Calu3 (cell line): Measurements from ENCODE around the gene PDE3B. TPM values are rescaled to one million over a fixed set of nuclear protein-coding genes. Genes with fewer than 3 reads are reported as not detected.
"Not testable (repeated sequence)": the region's sequence is repeated elsewhere in the genome, so short reads cannot be mapped to it uniquely, and the experiment has no call there.

Source experiments
- Bru-seq: library from RNA; stranded (reverse); fragments of 400-500 nt; gene quantifications from one replicate; lab custom pipeline; 2021; lab: Mats Ljungman, UMichigan
- BruChase-seq, 2 experiments: library from RNA; stranded (reverse); fragments of 400-500 nt; gene quantifications; one replicate each; lab custom pipeline; 2021; lab: Mats Ljungman, UMichigan
- BruUV-seq: library from RNA; stranded (reverse); fragments of 400-500 nt; replicated peaks from 2 replicates; lab custom pipeline; 2021; lab: Mats Ljungman, UMichigan
- CTCF ChIA-PET: fragments of 300-600 bp; sonication (Branson Sonifier 250); formaldehyde crosslinking; loops from one replicate; lab custom pipeline; 2022; ENCODE audit warnings: antibody characterized with exemption; lab: Charles Lee
- DNase-seq: peaks from one replicate; pipeline ENCODE4 v3.0.0; 2022
- H3K27ac Mint-ChIP-seq: one replicate; pipeline ENCODE4 v1.8.0; 2022; ENCODE audit warnings: mixed read lengths; ENCODE audit not compliant: unreplicated experiment
- H3K27me3 Mint-ChIP-seq: one replicate; pipeline ENCODE4 v1.8.0; 2022; ENCODE audit warnings: mixed read lengths; ENCODE audit not compliant: unreplicated experiment
- H3K36me3 Mint-ChIP-seq: one replicate; pipeline ENCODE4 v1.8.0; 2022; ENCODE audit warnings: mild to moderate bottlenecking, moderate library complexity, mixed read lengths; ENCODE audit not compliant: insufficient read depth, unreplicated experiment
- H3K4me1 Mint-ChIP-seq: one replicate; pipeline ENCODE4 v1.8.0; 2022; ENCODE audit warnings: mild to moderate bottlenecking, low read depth, mixed read lengths; ENCODE audit not compliant: unreplicated experiment
- H3K4me3 Mint-ChIP-seq: one replicate; pipeline ENCODE4 v1.8.0; 2022; ENCODE audit warnings: mild to moderate bottlenecking, low read depth, moderate library complexity, mixed read lengths; ENCODE audit not compliant: unreplicated experiment
- H3K9me3 Mint-ChIP-seq: one replicate; pipeline ENCODE4 v1.8.0; 2022; ENCODE audit warnings: low read depth, mixed read lengths; ENCODE audit not compliant: unreplicated experiment
- CTCF ChIP-seq: fragments of 200-600 bp; IDR thresholded peaks from one replicate; pipeline ENCODE4 v1.8.0; 2022; ENCODE audit warnings: antibody characterized with exemption; ENCODE audit not compliant: unreplicated experiment
- intact Hi-C: fragments of 100-400 bp; cut with micrococcal nuclease; formaldehyde crosslinking; loops from one replicate; pipeline ENCODE4 v1.10.0; 2022; ENCODE audit not compliant: unreplicated experiment
- long read RNA-seq: library from polyadenylated mRNA; stranded (forward); transcript quantifications from one replicate; pipeline ENCODE4 v2.0.0, GENCODE V29; 2022
- total RNA-seq: library from RNA; stranded (reverse); gene quantifications from 2 replicates; pipeline ENCODE4 v1.2.3, GENCODE V29; 2022

The PDE3B gene
- 4.5 and 4.6 TPM in 2 replicates for total RNA-seq
- percentile 49 among the genes with signal in this experiment for Bru-seq, nascent RNA
- BruChase-seq, experiment 1, labeled RNA remaining after a 6-hour chase: percentile 43 among the genes with signal in this experiment
- percentile 47 among the genes with signal in this experiment for BruChase-seq, experiment 2, labeled RNA remaining after a 2-hour chase
- long read RNA-seq, partial matches to known transcripts: 0 of 1 reads
- long read RNA-seq, other reads (novel, unspliced or antisense): 1 of 1 reads

DNA sequence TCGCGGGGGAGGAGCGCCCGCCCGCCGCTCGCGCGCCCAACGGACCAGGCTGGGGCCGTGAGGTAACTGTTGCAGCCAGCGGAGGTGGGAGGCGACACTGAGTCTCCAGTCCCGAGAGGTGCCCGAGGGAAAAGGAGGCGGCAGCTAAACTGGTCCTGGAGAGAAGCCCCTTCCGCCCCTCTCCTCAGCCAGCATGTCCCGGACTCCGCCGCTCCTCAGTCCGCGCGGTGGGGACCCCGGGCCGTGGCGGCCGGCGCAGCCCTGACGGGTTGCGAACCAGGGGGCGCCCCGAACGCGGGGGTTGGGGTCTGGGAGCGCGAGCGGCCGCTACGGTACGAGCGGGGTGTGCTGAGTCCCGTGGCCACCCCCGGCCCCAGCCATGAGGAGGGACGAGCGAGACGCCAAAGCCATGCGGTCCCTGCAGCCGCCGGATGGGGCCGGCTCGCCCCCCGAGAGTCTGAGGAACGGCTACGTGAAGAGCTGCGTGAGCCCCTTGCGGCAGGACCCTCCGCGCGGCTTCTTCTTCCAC lies at the start of gene PDE3B:
PDE3B (plus strand) TSS at position 108 of the 529 bp plus-strand sequence; CDS start at position 380, 272 bp downstream.
- no TSS peak for BruUV-seq
- H3K4me1 Mint-ChIP-seq: peaks cover 22% of the 10 kb centered on the region
- peak within 1 kb of the TSS; percentile 95 for H3K4me3 Mint-ChIP-seq
- no peak for TF ChIP-seq CTCF
- no peaks in the 10 kb centered on the region for H3K27me3 Mint-ChIP-seq
- no peaks in the 10 kb centered on the region for H3K9me3 Mint-ChIP-seq
- CTCF ChIA-PET: interaction anchor here (1.0 to 2.0 kb wide), 2 partner anchors 144 to 264 kb away, joined by 3 to 9 read pairs; no protein-coding TSS in a partner anchor
- DNase-seq: peak; percentile 85
- H3K27ac Mint-ChIP-seq: peak within 1 kb of the TSS; percentile 23
- peaks cover 32% of the 10 kb centered on the region for H3K36me3 Mint-ChIP-seq
- intact Hi-C loops: loop anchor here (2.0 to 10.0 kb wide), 3 partner anchors 55 to 261 kb away; no protein-coding TSS in a partner anchor

GRCh38 chr11:14595261-14595660 lies 48.3 kb upstream of the PDE3B start:
- H3K27ac Mint-ChIP-seq, DNase-seq, intact Hi-C loops, CTCF ChIA-PET, H3K4me3 Mint-ChIP-seq, BruUV-seq, H3K27me3 Mint-ChIP-seq, H3K4me1 Mint-ChIP-seq, H3K36me3 Mint-ChIP-seq: not testable (repeated sequence)
- peaks cover 16% of the 10 kb centered on the region for H3K9me3 Mint-ChIP-seq

- BruUV-seq: no TSS peak
- no peaks in the 10 kb centered on the region for H3K27me3 Mint-ChIP-seq
- intact Hi-C loops: no loop called here
- CTCF ChIA-PET: no interaction called here
- no peak for DNase-seq
- no peaks in the 10 kb centered on the region for H3K4me1 Mint-ChIP-seq
- H3K4me3 Mint-ChIP-seq: no peak overlapping the region
- no peaks in the 10 kb centered on the region for H3K36me3 Mint-ChIP-seq
- no peaks in the 10 kb centered on the region for H3K9me3 Mint-ChIP-seq
- no peak overlapping the region for H3K27ac Mint-ChIP-seq
- no peak for TF ChIP-seq CTCF
These were observed 35.9 kb upstream of the PDE3B start for GRCh38 chr11:14607713-14608112.

GRCh38 chr11:14609902-14610301 lies 33.7 kb upstream of the PDE3B start:
- H3K9me3 Mint-ChIP-seq: no peaks in the 10 kb centered on the region
- no peaks in the 10 kb centered on the region for H3K4me1 Mint-ChIP-seq
- no peaks in the 10 kb centered on the region for H3K36me3 Mint-ChIP-seq
- no peak for DNase-seq
- no TSS peak for BruUV-seq
- no peak overlapping the region for H3K4me3 Mint-ChIP-seq
- no peak overlapping the region for H3K27ac Mint-ChIP-seq
- CTCF ChIA-PET: no interaction called here
- intact Hi-C loops: no loop called here
- H3K27me3 Mint-ChIP-seq: no peaks in the 10 kb centered on the region
- no peak for TF ChIP-seq CTCF

- Mint-ChIP-seq H3K27me3 (no peaks in the 10 kb centered on the region), H3K4me3 (no peak overlapping the region), H3K27ac (no peak overlapping the region), H3K4me1 (no peaks in the 10 kb centered on the region), H3K9me3 (no peaks in the 10 kb centered on the region), H3K36me3 (no peaks in the 10 kb centered on the region)
- CTCF ChIA-PET: no interaction called here
- DNase-seq: no peak
- BruUV-seq: no TSS peak
- TF ChIP-seq CTCF: no peak
- intact Hi-C loops: no loop called here
These were observed 31.7 kb upstream of the PDE3B start for GRCh38 chr11:14611939-14612338.
